CD4-positive, alpha-beta T cell treated with Interleukin-6 for 4 hours (primary cell): ENCODE results near the gene ZNF805.
"Not testable (repeated sequence)": the region's sequence is repeated elsewhere in the genome, so short reads cannot be mapped to it uniquely, and the experiment has no call there.

Experiments
- DNase-seq: peaks from one replicate; pipeline ENCODE4 v3.0.0-alpha.2; 2020; ENCODE audit warnings: mixed read lengths

ZNF805 gene

GRCh38 chr19:57240311-57241090 lies at the start of gene ZNF805:
ZNF805 (plus strand) TSS chr19:57240632; CDS start chr19:57240892, 260 bp downstream.
- peak; percentile 98 for DNase-seq

- peak; percentile 92 for DNase-seq
Measured at GRCh38 chr19:57191141-57192076, 49.0 kb upstream of the ZNF805 start, which contains the start of gene ZNF264. ZNF264 (plus strand) TSS chr19:57191500; CDS start chr19:57191914, 414 bp downstream.

DNA sequence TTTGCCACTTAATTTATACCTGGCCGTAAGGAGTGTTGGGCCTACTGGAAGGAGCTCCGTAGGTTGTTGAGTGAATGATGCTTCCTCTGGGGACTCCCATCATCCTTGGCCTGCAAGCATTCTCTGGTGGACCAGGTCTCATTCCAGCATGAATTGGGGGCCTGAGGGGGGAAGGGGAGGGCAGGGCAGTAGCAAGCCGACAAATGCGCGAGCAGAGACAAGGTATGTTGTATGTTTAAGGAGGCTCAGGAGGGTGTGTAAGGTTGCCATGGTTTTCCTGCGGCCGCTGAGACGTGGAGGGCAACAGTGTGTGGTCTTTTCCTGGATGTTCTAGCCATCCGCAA lies 48.4 kb upstream of the ZNF805 start:
- no peak for DNase-seq

GRCh38 chr19:57192993-57193392 lies 47.4 kb upstream of the ZNF805 start:
- no peak for DNase-seq

DNA sequence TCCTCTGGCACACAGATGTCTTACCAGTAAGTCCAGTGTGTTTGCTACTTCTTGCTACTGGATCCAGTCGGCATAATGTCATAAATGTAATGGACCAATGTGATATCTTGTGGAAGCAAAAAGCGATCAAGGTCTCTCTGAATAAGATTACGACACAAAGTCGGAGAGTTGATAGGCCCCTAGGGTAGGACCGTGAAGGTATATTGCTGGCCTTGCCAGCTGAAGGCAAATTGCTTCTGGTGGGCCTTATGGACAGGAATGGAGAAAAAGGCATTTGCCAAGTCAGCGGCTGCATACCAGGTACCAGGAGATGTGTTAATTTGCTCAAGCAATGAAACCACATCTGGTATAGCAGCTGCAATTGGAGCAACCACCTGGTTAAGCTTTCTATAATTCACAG lies 42.6 kb upstream of the ZNF805 start:
- DNase-seq, result not testable (repeated sequence)

GRCh38 chr19:57202160-57202559 lies 38.3 kb upstream of the ZNF805 start:
- no peak for DNase-seq

DNA sequence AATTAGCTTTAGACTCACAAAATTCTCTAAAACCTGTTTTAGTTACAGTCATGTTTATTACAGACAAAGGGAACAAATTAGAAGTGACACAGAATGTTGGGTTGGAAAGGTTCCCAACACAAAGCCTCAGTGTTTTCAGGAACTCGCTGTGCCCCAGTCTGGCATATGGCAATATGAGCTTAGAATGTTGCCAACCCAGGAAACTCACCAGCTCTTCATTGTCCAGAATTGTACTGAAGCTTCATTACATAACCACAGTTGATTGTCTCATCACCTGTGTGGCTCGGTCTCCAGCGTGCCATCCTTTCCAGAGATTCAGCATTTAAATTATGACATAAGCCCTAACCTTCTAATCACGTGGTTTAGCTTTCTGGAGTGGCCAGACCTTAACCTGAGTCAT lies 30.1 kb upstream of the ZNF805 start:
- DNase-seq, result no peak

DNA sequence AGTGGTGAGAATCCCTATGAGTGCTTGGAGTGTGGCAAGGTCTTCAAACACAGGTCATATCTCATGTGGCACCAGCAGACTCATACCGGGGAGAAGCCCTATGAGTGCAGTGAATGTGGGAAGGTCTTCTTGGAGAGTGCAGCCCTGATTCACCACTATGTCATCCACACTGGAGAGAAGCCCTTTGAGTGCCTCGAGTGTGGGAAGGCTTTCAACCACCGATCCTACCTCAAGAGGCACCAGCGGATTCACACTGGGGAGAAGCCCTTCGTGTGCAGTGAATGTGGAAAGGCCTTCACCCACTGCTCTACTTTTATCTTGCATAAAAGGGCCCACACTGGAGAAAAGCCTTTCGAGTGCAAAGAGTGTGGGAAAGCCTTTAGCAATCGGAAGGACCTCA lies 28.3 kb upstream of the ZNF805 start:
- no peak for DNase-seq

DNA sequence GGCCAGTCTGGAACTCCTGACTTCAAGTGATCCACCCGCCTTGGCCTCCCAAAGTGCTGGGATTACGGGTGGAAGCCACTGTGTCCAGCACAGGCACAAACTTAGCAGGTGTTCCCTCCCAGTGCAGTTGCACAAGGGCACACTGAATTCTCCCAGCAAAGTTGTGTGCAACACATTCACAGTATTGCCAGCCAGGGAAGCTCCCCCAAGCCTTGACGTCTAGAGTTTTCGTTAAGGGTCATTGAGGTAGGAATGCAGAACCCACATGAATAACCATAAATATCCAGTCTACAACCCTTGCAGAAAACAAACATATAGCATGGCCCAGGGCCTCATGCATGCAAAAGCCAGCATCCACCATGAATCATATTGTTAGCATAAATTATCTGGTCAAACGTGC lies 12.9 kb upstream of the ZNF805 start:
- DNase-seq, result no peak

GRCh38 chr19:57231686-57232085 lies 8.7 kb upstream of the ZNF805 start:
- no peak for DNase-seq

DNA sequence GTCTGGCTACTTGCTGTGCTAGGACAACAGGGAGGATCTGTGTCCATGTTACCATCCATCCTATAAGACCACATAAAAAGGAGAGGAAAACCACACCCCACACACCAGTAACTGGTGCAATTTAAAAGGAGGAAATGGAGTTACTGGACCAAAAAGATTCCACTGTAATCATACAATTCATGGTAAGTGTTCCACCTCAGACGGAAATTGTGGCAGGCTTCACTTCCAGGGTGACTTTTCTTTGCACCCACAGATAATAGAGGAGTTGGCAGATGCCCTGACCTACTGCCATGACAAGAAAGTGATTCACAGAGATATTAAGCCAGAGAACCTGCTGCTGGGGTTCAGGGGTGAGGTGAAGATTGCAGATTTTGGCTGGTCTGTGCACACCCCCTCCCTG lies 7.2 kb upstream of the ZNF805 start:
- DNase-seq, result no peak

DNA sequence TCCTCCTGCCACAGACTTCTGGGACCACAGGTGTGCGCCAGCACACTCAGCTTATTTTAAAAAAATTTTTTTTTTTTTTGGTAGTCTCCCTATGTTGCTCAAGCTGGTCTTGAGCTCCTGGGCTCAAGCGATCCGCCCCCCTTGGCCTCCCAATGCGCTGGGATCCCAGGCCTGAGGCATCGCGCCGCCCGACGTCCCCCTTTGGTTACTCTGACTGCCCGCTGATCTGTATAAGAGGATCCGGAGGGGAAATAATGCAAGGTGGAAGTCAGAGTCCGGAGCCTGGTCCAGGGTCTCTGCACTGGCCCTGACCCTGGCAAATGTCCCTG lies 486 bp upstream of the ZNF805 start:
- no peak for DNase-seq

DNA sequence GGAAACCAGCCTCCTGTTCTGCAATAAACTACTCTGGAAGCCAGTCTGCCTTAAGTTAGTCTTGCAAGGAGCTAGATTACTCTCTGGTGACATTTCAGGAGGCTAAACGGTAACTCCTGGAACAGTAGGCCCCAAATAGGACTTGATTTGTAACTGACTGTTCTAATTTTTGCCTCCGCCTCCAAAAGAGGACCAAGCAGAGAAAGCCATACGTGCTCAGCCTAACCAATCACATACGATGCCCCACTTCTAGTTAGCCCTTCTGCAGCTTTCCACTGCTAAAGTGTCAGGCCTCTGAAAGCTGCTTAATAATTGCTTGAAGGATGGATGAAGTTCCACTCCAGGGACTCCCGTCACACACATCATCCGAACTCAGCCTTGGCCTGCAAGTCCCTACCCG lies 744 bp downstream of the ZNF805 start:
- DNase-seq, result no peak

- no peak for DNase-seq
Measured at GRCh38 chr19:57242821-57243220, 2.4 kb downstream of the ZNF805 start.

GRCh38 chr19:57244513-57244912 lies 4.1 kb downstream of the ZNF805 start:
- DNase-seq, result no peak

DNA sequence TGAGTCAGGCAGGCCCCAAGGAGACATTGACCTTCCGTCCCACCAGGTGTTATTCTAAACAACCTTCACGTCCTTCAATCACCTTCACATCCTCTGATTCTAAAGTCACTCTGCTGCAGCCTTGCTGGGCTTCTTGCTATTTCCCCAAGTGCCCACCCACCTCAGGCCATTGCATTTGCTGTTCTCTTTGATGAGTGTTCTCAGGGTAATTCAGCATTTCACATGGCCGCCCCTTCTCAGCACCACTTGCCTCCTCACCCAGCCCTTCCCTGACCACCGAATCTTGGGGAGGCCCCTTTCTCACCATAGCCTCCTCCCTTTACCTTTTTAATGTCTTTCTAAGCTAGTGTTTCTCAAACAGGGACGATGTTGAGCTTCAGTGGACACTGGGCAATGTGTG lies 4.6 kb downstream of the ZNF805 start:
- no peak for DNase-seq

GRCh38 chr19:57245959-57246358 lies 5.5 kb downstream of the ZNF805 start:
- no peak for DNase-seq

- DNase-seq, result no peak
Measured at GRCh38 chr19:57248646-57249045, 8.2 kb downstream of the ZNF805 start.

DNA sequence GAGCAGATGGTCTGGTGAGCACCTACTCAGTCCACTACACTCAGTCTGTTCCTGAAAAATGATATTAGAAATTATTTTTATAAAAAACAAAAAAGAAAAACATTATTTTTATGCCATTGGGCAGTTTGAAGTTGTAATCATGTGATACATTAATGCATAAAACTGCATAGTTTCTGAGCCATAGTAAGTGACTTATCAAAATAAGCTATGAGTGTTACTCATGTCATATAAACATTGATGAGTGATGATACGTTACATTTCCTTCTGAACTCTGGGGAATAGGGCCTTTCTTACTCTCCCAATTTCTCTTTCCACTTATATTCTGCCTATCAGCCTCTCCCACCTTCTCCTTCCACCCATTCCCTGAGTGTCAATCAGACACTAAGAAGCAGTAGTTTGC lies 8.9 kb downstream of the ZNF805 start:
- DNase-seq, result no peak

GRCh38 chr19:57253767-57254166 lies 13.3 kb downstream of the ZNF805 start:
- DNase-seq, result not testable (repeated sequence)

- DNase-seq, result no peak
Measured at GRCh38 chr19:57262044-57262443, 21.6 kb downstream of the ZNF805 start.

DNA sequence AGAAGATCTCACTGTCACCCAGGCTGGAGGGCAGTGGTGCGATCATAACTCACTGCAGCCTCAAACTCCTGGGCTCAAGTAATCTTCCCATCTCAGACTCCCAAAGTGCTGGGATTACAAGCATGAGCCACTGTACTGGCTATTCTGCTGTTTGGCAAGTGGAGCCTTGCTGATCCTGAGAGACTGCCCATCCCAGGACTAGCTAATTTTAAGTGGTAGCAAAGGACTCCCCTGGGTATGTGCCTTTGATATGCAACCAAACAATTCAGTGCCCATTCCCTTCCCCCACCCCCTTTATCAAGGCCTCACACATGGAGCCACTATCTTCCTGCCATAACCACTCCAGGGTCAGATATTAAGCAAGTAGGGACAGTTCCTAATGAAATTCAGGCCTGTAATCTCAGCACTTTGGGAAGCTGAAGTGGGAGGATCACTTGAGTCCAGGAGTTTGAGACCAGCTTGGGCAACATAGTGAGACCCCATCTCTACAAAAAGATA lies 22.9 kb downstream of the ZNF805 start:
- DNase-seq, result no peak

DNA sequence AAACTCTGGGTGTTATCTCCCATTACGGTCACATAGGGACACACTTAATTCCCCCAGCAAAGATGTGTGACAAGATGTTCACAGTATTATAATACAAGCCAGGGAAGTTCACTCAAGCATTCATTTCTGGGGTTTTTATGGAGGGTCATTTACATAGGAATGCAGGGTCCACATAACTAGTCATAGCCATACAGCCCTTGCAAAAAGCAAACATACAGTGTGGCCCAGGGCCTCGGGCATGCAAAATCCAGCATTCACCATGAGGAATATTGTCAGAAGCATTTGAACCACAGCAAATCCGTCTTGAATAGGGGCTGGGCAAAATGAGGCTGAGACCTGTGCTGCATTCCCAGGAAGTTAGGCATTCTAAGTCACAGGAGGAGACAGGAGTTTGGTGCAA lies 26.9 kb downstream of the ZNF805 start:
- no peak for DNase-seq
